ENCODE measurements around the gene CR1L.
"Not testable (repeated sequence)": the region's sequence is repeated elsewhere in the genome, so short reads cannot be mapped to it uniquely, and the experiment has no call there.

Gene CR1L

GRCh38 chr1:207644852-207645634, at the start of gene CR1L:
Gene CR1L (plus strand): TSS chr1:207645133. CDS start chr1:207645234, 101 bp downstream.
- in situ Hi-C loops (cut with MboI; ENCODE audit: low sequenced_read_pairs): no loop called here

- in situ Hi-C loops (cut with MboI; ENCODE audit: low sequenced_read_pairs): no loop called here
These were observed 41.2 kb upstream of the CR1L start for GRCh38 chr1:207603777-207604176.

GRCh38 chr1:207605444-207606361, 39.2 kb upstream of the CR1L start:
- in situ Hi-C loops (cut with MboI; ENCODE audit: low sequenced_read_pairs): no loop called here

GRCh38 chr1:207606362-207606755, 38.6 kb upstream of the CR1L start:
- in situ Hi-C loops (cut with MboI; ENCODE audit: low sequenced_read_pairs): no loop called here

GRCh38 chr1:207612762-207613161, 32.2 kb upstream of the CR1L start:
- in situ Hi-C loops (cut with MboI; ENCODE audit: low sequenced_read_pairs): no loop called here

GRCh38 chr1:207619871-207620542, 24.9 kb upstream of the CR1L start:
- in situ Hi-C loops (cut with MboI; ENCODE audit: low sequenced_read_pairs): no loop called here

- in situ Hi-C loops (cut with MboI; ENCODE audit: low sequenced_read_pairs): no loop called here
These were observed 24.4 kb upstream of the CR1L start for GRCh38 chr1:207620543-207620893.

GRCh38 chr1:207625504-207626071, 19.3 kb upstream of the CR1L start:
- in situ Hi-C loops (cut with MboI; ENCODE audit: low sequenced_read_pairs): not testable (repeated sequence)

GRCh38 chr1:207626972-207627337, 18.0 kb upstream of the CR1L start:
- in situ Hi-C loops (cut with MboI; ENCODE audit: low sequenced_read_pairs): no loop called here

- in situ Hi-C loops (cut with MboI; ENCODE audit: low sequenced_read_pairs): no loop called here
These were observed 17.4 kb upstream of the CR1L start for GRCh38 chr1:207627496-207627895.

GRCh38 chr1:207628776-207629175, 16.2 kb upstream of the CR1L start:
- in situ Hi-C loops (cut with MboI; ENCODE audit: low sequenced_read_pairs): no loop called here

GRCh38 chr1:207631137-207631536, 13.8 kb upstream of the CR1L start:
- in situ Hi-C loops (cut with MboI; ENCODE audit: low sequenced_read_pairs): no loop called here

- in situ Hi-C loops (cut with MboI; ENCODE audit: low sequenced_read_pairs): no loop called here
These were observed 11.7 kb upstream of the CR1L start for GRCh38 chr1:207633226-207633625.

- in situ Hi-C loops (cut with MboI; ENCODE audit: low sequenced_read_pairs): not testable (repeated sequence)
These were observed 11.1 kb upstream of the CR1L start for GRCh38 chr1:207633699-207634289.

GRCh38 chr1:207634293-207634692, 10.6 kb upstream of the CR1L start:
- in situ Hi-C loops (cut with MboI; ENCODE audit: low sequenced_read_pairs): not testable (repeated sequence)

- in situ Hi-C loops (cut with MboI; ENCODE audit: low sequenced_read_pairs): not testable (repeated sequence)
These were observed 9.3 kb upstream of the CR1L start for GRCh38 chr1:207635569-207636186.

GRCh38 chr1:207638487-207639145, 6.3 kb upstream of the CR1L start:
- in situ Hi-C loops (cut with MboI; ENCODE audit: low sequenced_read_pairs): not testable (repeated sequence)

GRCh38 chr1:207639362-207639761, 5.6 kb upstream of the CR1L start:
- in situ Hi-C loops (cut with MboI; ENCODE audit: low sequenced_read_pairs): not testable (repeated sequence)

- in situ Hi-C loops (cut with MboI; ENCODE audit: low sequenced_read_pairs): no loop called here
These were observed 624 bp upstream of the CR1L start for GRCh38 chr1:207644166-207644851.

Data from HL-60/S4 treated with phorbol 12-myristate 13-acetate at 8.2 ng/mL for 4 days and 3 days (cell line).